ENCODE results near the gene PLIN3. TPM values are rescaled to one million over a fixed set of nuclear protein-coding genes. Genes with fewer than 3 reads are reported as not detected.
"Not testable (repeated sequence)": the region's sequence is repeated elsewhere in the genome, so short reads cannot be mapped to it uniquely, and the experiment has no call there.

The PLIN3 gene
- total RNA-seq, 1 donor from 2014 or later: 157 TPM

DNA sequence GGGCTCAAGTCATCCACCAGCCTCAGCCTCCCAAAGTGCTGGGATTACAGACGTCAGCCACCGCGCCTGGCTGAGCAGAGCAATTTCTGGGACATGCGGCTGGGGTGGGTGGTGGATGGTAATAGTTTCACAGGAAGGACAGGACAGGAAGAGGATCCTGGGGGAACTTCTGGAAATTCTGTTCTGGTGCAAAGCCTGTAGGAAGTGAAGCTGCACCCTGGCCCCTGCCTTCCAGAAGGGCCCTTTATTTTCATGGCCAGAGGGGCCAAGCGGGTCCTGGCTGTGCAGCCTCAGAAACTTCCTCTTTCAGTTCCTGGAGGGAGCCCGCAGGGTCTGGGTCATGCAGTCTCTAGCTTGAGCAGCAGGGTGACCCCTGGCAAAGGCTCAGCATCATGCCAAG is 60.3 kb downstream of the PLIN3 start:
- H3K9me3 ChIP-seq (ENCODE audit: insufficient read depth, low read depth, low read length): no peaks in the 10 kb centered on the region
- no peaks in the 10 kb centered on the region for H3K79me2 ChIP-seq (ENCODE audit: insufficient read depth, low read length)
- H3K4me2 ChIP-seq (ENCODE audit: low read length): no peak overlapping the region
- peaks cover 3% of the 10 kb centered on the region for H3K4me1 Mint-ChIP-seq (ENCODE audit: low read depth, unreplicated experiment)
- H3K27ac ChIP-seq (ENCODE audit: low read depth, low read length): no peak overlapping the region
- no peak overlapping the region for H3K27ac Mint-ChIP-seq (ENCODE audit: unreplicated experiment)
- no peaks in the 10 kb centered on the region for H4K20me1 ChIP-seq (ENCODE audit: insufficient read depth, low read length)
- H3K4me1 ChIP-seq (ENCODE audit: insufficient read depth, low read length): peaks cover 2% of the 10 kb centered on the region
- no peak overlapping the region for H3K4me3 Mint-ChIP-seq (ENCODE audit: unreplicated experiment)
- FAIRE-seq (no peak), DNase-seq (ENCODE audit: low read depth) (no peak)
- no peak for TF ChIP-seq EZH2 (IDR thresholded peaks at IDR 0.05; ENCODE audit: insufficient read depth, low read length)
- TF ChIP-seq, protein P1, sequence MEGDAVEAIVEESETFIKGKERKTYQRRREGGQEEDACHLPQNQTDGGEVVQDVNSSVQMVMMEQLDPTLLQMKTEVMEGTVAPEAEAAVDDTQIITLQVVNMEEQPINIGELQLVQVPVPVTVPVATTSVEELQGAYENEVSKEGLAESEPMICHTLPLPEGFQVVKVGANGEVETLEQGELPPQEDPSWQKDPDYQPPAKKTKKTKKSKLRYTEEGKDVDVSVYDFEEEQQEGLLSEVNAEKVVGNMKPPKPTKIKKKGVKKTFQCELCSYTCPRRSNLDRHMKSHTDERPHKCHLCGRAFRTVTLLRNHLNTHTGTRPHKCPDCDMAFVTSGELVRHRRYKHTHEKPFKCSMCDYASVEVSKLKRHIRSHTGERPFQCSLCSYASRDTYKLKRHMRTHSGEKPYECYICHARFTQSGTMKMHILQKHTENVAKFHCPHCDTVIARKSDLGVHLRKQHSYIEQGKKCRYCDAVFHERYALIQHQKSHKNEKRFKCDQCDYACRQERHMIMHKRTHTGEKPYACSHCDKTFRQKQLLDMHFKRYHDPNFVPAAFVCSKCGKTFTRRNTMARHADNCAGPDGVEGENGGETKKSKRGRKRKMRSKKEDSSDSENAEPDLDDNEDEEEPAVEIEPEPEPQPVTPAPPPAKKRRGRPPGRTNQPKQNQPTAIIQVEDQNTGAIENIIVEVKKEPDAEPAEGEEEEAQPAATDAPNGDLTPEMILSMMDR (IDR thresholded peaks at IDR 0.05; ENCODE audit: insufficient read depth, low read depth, low read length): no peak
- H2AFZ ChIP-seq (ENCODE audit: low read depth, low read length): no peak overlapping the region
- no peaks in the 10 kb centered on the region for H3K9me3 Mint-ChIP-seq (ENCODE audit: unreplicated experiment)
- no peaks in the 10 kb centered on the region for H3K27me3 Mint-ChIP-seq (ENCODE audit: low read depth, unreplicated experiment)
- H3K27me3 ChIP-seq (ENCODE audit: insufficient read depth, low read length): no peaks in the 10 kb centered on the region
- no peak overlapping the region for H3K9ac ChIP-seq (ENCODE audit: low read length)
- no peaks in the 10 kb centered on the region for H3K36me3 Mint-ChIP-seq (ENCODE audit: low read depth, unreplicated experiment)
- H3K36me3 ChIP-seq (ENCODE audit: insufficient read depth, low read length): no peaks in the 10 kb centered on the region
- H3K4me3 ChIP-seq (ENCODE audit: insufficient read depth, low read depth, low read length): no peak overlapping the region

DNA sequence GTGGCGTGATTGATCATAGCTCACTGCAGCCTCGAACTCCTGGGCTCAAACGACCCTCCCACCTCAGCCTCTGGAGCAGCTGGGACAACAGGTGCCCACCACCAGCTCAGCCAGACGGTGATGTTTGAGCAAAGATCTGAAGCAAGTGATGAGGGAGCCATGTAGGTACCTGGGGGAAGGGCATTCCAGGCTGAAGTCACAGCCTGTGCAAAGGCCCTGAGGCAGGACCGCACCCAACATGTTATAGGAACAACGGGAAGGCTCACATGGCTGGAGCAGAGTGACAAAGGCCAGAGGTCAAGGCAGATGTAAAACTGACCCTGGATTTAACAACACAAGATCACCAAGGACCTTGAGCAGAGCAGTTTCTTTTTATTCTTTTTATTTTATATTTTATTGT is 61.1 kb downstream of the PLIN3 start:
- H3K4me3 ChIP-seq (ENCODE audit: insufficient read depth, low read depth, low read length): no peak overlapping the region
- H3K79me2 ChIP-seq (ENCODE audit: insufficient read depth, low read length): no peaks in the 10 kb centered on the region
- H3K4me2 ChIP-seq (ENCODE audit: low read length): no peak overlapping the region
- H3K27me3 Mint-ChIP-seq (ENCODE audit: low read depth, unreplicated experiment): no peaks in the 10 kb centered on the region
- H3K27ac ChIP-seq (ENCODE audit: low read depth, low read length): no peak overlapping the region
- peaks cover 2% of the 10 kb centered on the region for H3K4me1 ChIP-seq (ENCODE audit: insufficient read depth, low read length)
- no peaks in the 10 kb centered on the region for H3K27me3 ChIP-seq (ENCODE audit: insufficient read depth, low read length)
- H3K36me3 Mint-ChIP-seq (ENCODE audit: low read depth, unreplicated experiment): no peaks in the 10 kb centered on the region
- H3K9ac ChIP-seq (ENCODE audit: low read length): no peak overlapping the region
- DNase-seq (ENCODE audit: low read depth) (no peak), FAIRE-seq (no peak)
- no peaks in the 10 kb centered on the region for H3K9me3 ChIP-seq (ENCODE audit: insufficient read depth, low read depth, low read length)
- no peaks in the 10 kb centered on the region for H3K36me3 ChIP-seq (ENCODE audit: insufficient read depth, low read length)
- H3K27ac Mint-ChIP-seq (ENCODE audit: unreplicated experiment): no peak overlapping the region
- H3K9me3 Mint-ChIP-seq (ENCODE audit: unreplicated experiment): no peaks in the 10 kb centered on the region
- H3K4me1 Mint-ChIP-seq (ENCODE audit: low read depth, unreplicated experiment): peaks cover 3% of the 10 kb centered on the region
- no peak overlapping the region for H2AFZ ChIP-seq (ENCODE audit: low read depth, low read length)
- H3K4me3 Mint-ChIP-seq (ENCODE audit: unreplicated experiment): no peak overlapping the region
- H4K20me1 ChIP-seq (ENCODE audit: insufficient read depth, low read length): no peaks in the 10 kb centered on the region
- TF ChIP-seq EZH2 (IDR thresholded peaks at IDR 0.05; ENCODE audit: insufficient read depth, low read length): no peak
- TF ChIP-seq, protein P1 (IDR thresholded peaks at IDR 0.05; ENCODE audit: insufficient read depth, low read depth, low read length): no peak

DNA sequence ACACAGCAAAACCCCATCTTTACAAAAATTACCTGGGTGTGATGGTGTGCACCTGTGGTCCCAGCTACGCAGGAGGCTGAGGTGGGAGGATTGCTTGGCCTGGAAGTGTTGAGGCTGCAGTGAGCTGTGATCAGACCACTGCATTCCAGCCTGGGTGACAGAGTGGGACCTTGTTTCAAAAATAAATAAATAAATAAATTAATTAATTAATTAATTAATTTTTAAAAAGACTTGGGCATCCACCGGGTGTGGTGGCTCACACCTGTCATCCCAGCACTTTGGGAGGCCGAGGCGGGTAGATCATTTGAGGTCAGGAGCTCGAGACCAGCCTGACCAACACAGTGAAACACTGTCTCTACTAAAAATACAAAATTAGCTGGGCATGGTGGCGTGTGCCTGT is 62.3 kb downstream of the PLIN3 start:
- not testable (repeated sequence) for H3K4me3 ChIP-seq (ENCODE audit: insufficient read depth, low read depth, low read length); H3K4me2 ChIP-seq (ENCODE audit: low read length); H3K9me3 ChIP-seq (ENCODE audit: insufficient read depth, low read depth, low read length); DNase-seq (ENCODE audit: low read depth); H3K27me3 Mint-ChIP-seq (ENCODE audit: low read depth, unreplicated experiment); H3K27me3 ChIP-seq (ENCODE audit: insufficient read depth, low read length); H3K4me1 Mint-ChIP-seq (ENCODE audit: low read depth, unreplicated experiment); H3K4me3 Mint-ChIP-seq (ENCODE audit: unreplicated experiment); H3K79me2 ChIP-seq (ENCODE audit: insufficient read depth, low read length); H3K9ac ChIP-seq (ENCODE audit: low read length); H2AFZ ChIP-seq (ENCODE audit: low read depth, low read length); H4K20me1 ChIP-seq (ENCODE audit: insufficient read depth, low read length); H3K36me3 ChIP-seq (ENCODE audit: insufficient read depth, low read length); H3K9me3 Mint-ChIP-seq (ENCODE audit: unreplicated experiment); H3K36me3 Mint-ChIP-seq (ENCODE audit: low read depth, unreplicated experiment); FAIRE-seq; H3K27ac ChIP-seq (ENCODE audit: low read depth, low read length); H3K27ac Mint-ChIP-seq (ENCODE audit: unreplicated experiment); H3K4me1 ChIP-seq (ENCODE audit: insufficient read depth, low read length)

Data from astrocyte (in vitro differentiated cells and primary cell).